Fibroblast of skin of right quadriceps (primary cell): ENCODE results near the gene LBX2.

Experiments
- DNase-seq: peaks from one replicate; pipeline ENCODE4 v3.0.0-alpha.2; 2013

Gene LBX2

GRCh38 chr2:74450570-74451190, 48.7 kb downstream of the LBX2 start:
- DNase-seq, result no peak

DNA sequence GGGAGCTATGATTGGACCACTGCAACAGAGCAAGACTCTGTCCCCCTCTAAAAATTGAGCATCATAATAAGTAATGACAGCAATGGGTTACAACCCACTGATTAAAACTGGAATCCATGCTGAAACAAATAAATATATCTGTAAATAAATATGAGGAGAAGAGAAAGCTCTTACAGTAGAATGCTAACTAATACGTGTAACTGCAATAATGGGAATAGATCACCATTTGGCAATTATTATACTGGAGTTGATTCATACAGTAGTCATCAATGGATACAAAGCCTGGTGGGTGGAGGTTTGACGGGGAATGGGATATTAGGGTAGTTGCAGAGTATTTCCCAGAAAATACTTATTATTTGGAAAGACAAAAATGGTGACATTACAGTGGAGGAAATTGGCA, 50.6 kb downstream of the LBX2 start:
- DNase-seq, result no peak
